Effector CD4-positive, alpha-beta T cell (primary cell): ENCODE data around the gene KCNC4.

Experiments used
- DNase-seq: peaks from one replicate; pipeline ENCODE4 v3.0.0-alpha.2; 2020

The KCNC4 gene

DNA sequence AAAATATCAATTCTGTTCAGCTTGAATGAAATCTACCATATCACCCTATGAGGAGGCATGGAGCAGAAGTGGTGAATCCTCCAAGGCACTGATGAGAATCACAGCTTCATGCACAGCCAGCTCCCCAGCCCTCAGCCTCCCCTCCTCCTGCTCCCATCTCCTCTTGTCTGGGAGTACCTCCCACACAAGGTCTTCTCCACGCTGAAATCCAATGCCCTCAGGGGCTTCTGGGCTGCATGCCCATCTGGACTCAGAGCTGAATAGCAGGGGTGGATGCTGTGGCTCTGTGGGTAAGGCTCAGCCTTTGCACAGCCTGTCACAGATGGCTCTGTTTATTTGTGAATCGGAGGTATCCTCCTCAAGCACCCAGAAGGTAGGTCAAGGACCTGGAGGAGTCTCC is 48.6 kb downstream of the KCNC4 start:
- DNase-seq = no peak

DNA sequence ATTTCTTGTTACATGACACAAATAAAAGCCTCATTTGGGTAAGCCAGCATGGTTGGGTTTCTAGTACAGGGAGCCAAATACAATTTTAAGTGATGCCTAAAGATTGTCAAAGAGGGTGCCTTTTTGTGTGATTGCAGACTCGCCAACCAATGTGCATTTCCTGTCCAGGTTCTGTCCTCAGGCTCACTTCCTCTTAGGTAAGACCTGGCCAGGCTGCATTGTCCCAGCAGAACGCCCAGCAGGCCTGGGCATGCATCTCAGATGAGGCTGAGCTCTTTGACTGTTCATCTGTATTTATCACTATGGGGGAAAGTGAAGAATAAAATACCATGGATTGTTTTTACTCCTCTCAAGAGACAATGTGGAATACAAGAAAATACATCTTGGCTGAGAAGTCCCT is 49.7 kb downstream of the KCNC4 start:
- no peak for DNase-seq
